HL-60 (cell line): ENCODE results near the gene BSPH1.

Source experiments
- CTCF ChIP-seq: IDR thresholded peaks from one replicate; pipeline ENCODE4 v1.5.1; 2011; ENCODE audit warnings: low read length, control low read depth, inconsistent platforms; ENCODE audit not compliant: insufficient read depth
- GABPA ChIP-seq: IDR thresholded peaks from 2 replicates; pipeline ENCODE4 v1.6.1; 2012; ENCODE audit warnings: low read depth
- SPI1 ChIP-seq: IDR thresholded peaks from 2 replicates; pipeline ENCODE4 v1.6.1; 2012; ENCODE audit warnings: low read depth, mild to moderate bottlenecking, borderline replicate concordance

- TF ChIP-seq CTCF (no peak), GABPA (no peak), SPI1 (no peak)
These were observed at the start of gene BSPH1 for GRCh38 chr19:47992070-47992469.
